GM10248 (cell line): Measurements from ENCODE around the gene PHTF1.

Experiments
- CTCF ChIA-PET: fragments of 300-600 bp; sonication (Branson Sonifier 250); formaldehyde crosslinking; extraction: SDS; loops from one replicate; lab custom pipeline; 2021; ENCODE audit warnings: antibody characterized with exemption; lab: Yijun Ruan, JAX
- POLR2A ChIA-PET: fragments of 350-650 bp; sonication (Branson Sonifier 250); formaldehyde crosslinking; extraction: SDS; loops from one replicate; lab custom pipeline; 2020; ENCODE audit warnings: antibody characterized with exemption; lab: Yijun Ruan, JAX
- DNase-seq: peaks from one replicate; pipeline ENCODE4 v3.0.0; 2012; ENCODE audit errors: extremely low spot score
- CTCF ChIP-seq: IDR thresholded peaks from 2 replicates; pipeline ENCODE4 v1.5.1; 2012; ENCODE audit warnings: mild to moderate bottlenecking, low read depth; ENCODE audit errors: extremely low read depth, missing control alignments, control extremely low read depth

Gene PHTF1

GRCh38 chr1:113686891-113687618 is 72.2 kb downstream of the PHTF1 start:
- POLR2A ChIA-PET, result no interaction called here
- DNase-seq, result no peak
- no peak for TF ChIP-seq CTCF
- CTCF ChIA-PET, result interaction anchor here (0.9 to 1.6 kb wide), 3 partner anchors 8 to 72 kb away, joined by 3 to 8 read pairs (median 4); partner anchors contain the start of gene PHTF1

- POLR2A ChIA-PET, result no interaction called here
- DNase-seq, result no peak
- CTCF ChIA-PET, result no interaction called here
- no peak for TF ChIP-seq CTCF
Measured at GRCh38 chr1:113684153-113684541, 75.1 kb downstream of the PHTF1 start.

- no peak for DNase-seq
- TF ChIP-seq CTCF, result no peak
- POLR2A ChIA-PET, result no interaction called here
- CTCF ChIA-PET, result no interaction called here
Measured at GRCh38 chr1:113683384-113684152, 75.7 kb downstream of the PHTF1 start.

GRCh38 chr1:113681596-113682337 is 77.5 kb downstream of the PHTF1 start:
- POLR2A ChIA-PET, result no interaction called here
- no peak for TF ChIP-seq CTCF
- CTCF ChIA-PET, result interaction anchor here (1.2 to 2.0 kb wide), 5 partner anchors 11 to 966 kb away, joined by 4 to 6 read pairs (median 5); partner anchors contain the start of genes LRIG2 and PPM1J
- no peak for DNase-seq

GRCh38 chr1:113678159-113678469 is 81.2 kb downstream of the PHTF1 start:
- no peak for TF ChIP-seq CTCF
- POLR2A ChIA-PET, result no interaction called here
- no peak for DNase-seq
- CTCF ChIA-PET, result interaction anchor here (0.9 to 5.8 kb wide), 11 partner anchors 10 to 963 kb away, joined by 3 to 35 read pairs (median 5); partner anchors contain the start of genes LRIG2 and PPM1J

- CTCF ChIA-PET, result interaction anchor here (0.9 to 5.8 kb wide), 11 partner anchors 10 to 962 kb away, joined by 3 to 35 read pairs (median 5); partner anchors contain the start of genes LRIG2 and PPM1J
- POLR2A ChIA-PET, result no interaction called here
- DNase-seq, result peak; percentile 55
- peak; percentile 44 for TF ChIP-seq CTCF
Measured at GRCh38 chr1:113677250-113678158, 81.8 kb downstream of the PHTF1 start.
